Glutamatergic neuron (in vitro differentiated cells): ENCODE results near the gene SPEG. TPM values are rescaled to one million over a fixed set of nuclear protein-coding genes. Genes with fewer than 3 reads are reported as not detected.

ENCODE experiments used
- DNase-seq: peaks from one replicate; pipeline ENCODE4 v3.0.0; 2022
- H3K27ac Mint-ChIP-seq: one replicate; pipeline ENCODE4 v1.8.0; 2020; ENCODE audit warnings: mild to moderate bottlenecking, mixed read lengths, inconsistent platforms; ENCODE audit not compliant: unreplicated experiment
- H3K27me3 Mint-ChIP-seq: one replicate; pipeline ENCODE4 v1.8.0; 2020; ENCODE audit warnings: mild to moderate bottlenecking, moderate library complexity, mixed read lengths, inconsistent platforms; ENCODE audit not compliant: unreplicated experiment
- H3K36me3 Mint-ChIP-seq: one replicate; pipeline ENCODE4 v1.8.0; 2020; ENCODE audit warnings: mild to moderate bottlenecking, mixed read lengths, inconsistent platforms; ENCODE audit not compliant: unreplicated experiment
- H3K4me1 Mint-ChIP-seq: one replicate; pipeline ENCODE4 v1.8.0; 2020; ENCODE audit warnings: mild to moderate bottlenecking, low read depth, mixed read lengths, inconsistent platforms; ENCODE audit not compliant: unreplicated experiment
- H3K4me3 Mint-ChIP-seq: one replicate; pipeline ENCODE4 v1.8.0; 2020; ENCODE audit warnings: mild to moderate bottlenecking, mixed read lengths, inconsistent platforms; ENCODE audit not compliant: unreplicated experiment
- H3K9me3 Mint-ChIP-seq: one replicate; pipeline ENCODE4 v1.8.0; 2020; ENCODE audit warnings: mild to moderate bottlenecking, moderate library complexity, mixed read lengths, inconsistent platforms; ENCODE audit not compliant: unreplicated experiment
- CTCF ChIP-seq: fragments of 200-600 bp; sonication (generic); IDR thresholded peaks from one replicate; pipeline ENCODE4 v1.5.0; 2021; ENCODE audit not compliant: partially characterized antibody, unreplicated experiment
- total RNA-seq: library from RNA; stranded (reverse); fragmentation: NEBNext Ultra II Directional; extraction: Animal tissue kit (Norgen Biotek cat#: 25700); gene quantifications from one replicate; pipeline ENCODE4 v1.2.1, GENCODE V29; 2021; ENCODE audit not compliant: unreplicated experiment

Gene SPEG
- total RNA-seq, 1 donor from 2014 or later, result 92.9 TPM

- DNase-seq, result peak; percentile 20
- Mint-ChIP-seq H3K4me1 (peaks cover 29% of the 10 kb centered on the region), H3K27ac (peak overlapping the region; percentile 59), H3K9me3 (peaks cover 8% of the 10 kb centered on the region), H3K4me3 (peak overlapping the region; percentile 73), H3K36me3 (no peaks in the 10 kb centered on the region), H3K27me3 (peaks cover 17% of the 10 kb centered on the region)
- TF ChIP-seq CTCF, result no peak
Measured at GRCh38 chr2:219526320-219527075, 91.9 kb downstream of the SPEG start.

GRCh38 chr2:219527076-219527394, 92.4 kb downstream of the SPEG start:
- Mint-ChIP-seq H3K36me3 (no peaks in the 10 kb centered on the region), H3K4me3 (no peak overlapping the region), H3K27ac (no peak overlapping the region), H3K27me3 (peaks cover 14% of the 10 kb centered on the region), H3K9me3 (peaks cover 6% of the 10 kb centered on the region), H3K4me1 (peaks cover 24% of the 10 kb centered on the region)
- no peak for DNase-seq
- no peak for TF ChIP-seq CTCF

- no peaks in the 10 kb centered on the region for H3K36me3 Mint-ChIP-seq
- TF ChIP-seq CTCF, result no peak
- H3K4me3 Mint-ChIP-seq, result no peak overlapping the region
- no peak overlapping the region for H3K27ac Mint-ChIP-seq
- H3K27me3 Mint-ChIP-seq, result peaks cover 14% of the 10 kb centered on the region
- peaks cover 6% of the 10 kb centered on the region for H3K9me3 Mint-ChIP-seq
- DNase-seq, result no peak
- H3K4me1 Mint-ChIP-seq, result peaks cover 23% of the 10 kb centered on the region
Measured at GRCh38 chr2:219527472-219527871, 92.8 kb downstream of the SPEG start.

GRCh38 chr2:219530048-219530963, 95.7 kb downstream of the SPEG start:
- H3K9me3 Mint-ChIP-seq, result peaks cover 8% of the 10 kb centered on the region
- H3K4me1 Mint-ChIP-seq, result peaks cover 23% of the 10 kb centered on the region
- H3K27me3 Mint-ChIP-seq, result peaks cover 17% of the 10 kb centered on the region
- H3K36me3 Mint-ChIP-seq, result no peaks in the 10 kb centered on the region
- DNase-seq, result peak; percentile 95
- peak; percentile 84 for TF ChIP-seq CTCF
- no peak overlapping the region for H3K27ac Mint-ChIP-seq
- H3K4me3 Mint-ChIP-seq, result peak overlapping the region; percentile 52
